Measurements from ENCODE around the gene ALDOB. TPM values are rescaled to one million over a fixed set of nuclear protein-coding genes. Genes with fewer than 3 reads are reported as not detected.

ALDOB gene
- total and polyA plus RNA-seq, 5 donors from 2014 or later: not detected

GRCh38 chr9:101432740-101433139, 2.8 kb downstream of the ALDOB start:
- H3K4me1 ChIP-seq (ENCODE audit: control insufficient read depth, insufficient read depth, low read length, poor library complexity, severe bottlenecking): no peaks in the 10 kb centered on the region
- Mint-ChIP-seq H3K9me3 (peaks cover 0 to 2% (median 0%) of the 10 kb centered on the region in 7 donors), H3K4me1 (no peaks in the 10 kb centered on the region), H3K27ac (no peak overlapping the region), H3K36me3 (no peaks in the 10 kb centered on the region), H3K27me3 (peaks cover 20% of the 10 kb centered on the region), H3K4me3 (no peak overlapping the region)
- ATAC-seq (ENCODE audit: low read depth in 2 of 2) (no peak), DNase-seq (no peak)
- H3K4me3 ChIP-seq (ENCODE audit: low read depth, low read length): no peak overlapping the region
- H3K9me3 ChIP-seq (ENCODE audit: control insufficient read depth in 2 of 2, low read length in 2 of 2): no peaks in the 10 kb centered on the region
- H3K27ac ChIP-seq (ENCODE audit: insufficient read depth, low read length, poor library complexity, severe bottlenecking): no peak overlapping the region
- H3K36me3 ChIP-seq (ENCODE audit: control insufficient read depth, insufficient read depth, low read length): no peaks in the 10 kb centered on the region
- H3K27me3 ChIP-seq (ENCODE audit: control insufficient read depth, insufficient read depth, low read length): peaks cover 3% of the 10 kb centered on the region

- no peaks in the 10 kb centered on the region for H3K9me3 ChIP-seq (ENCODE audit: control insufficient read depth in 2 of 2, low read length in 2 of 2)
- no peak overlapping the region for H3K27ac Mint-ChIP-seq
- peaks cover 20% of the 10 kb centered on the region for H3K27me3 Mint-ChIP-seq
- ATAC-seq (ENCODE audit: low read depth in 2 of 2) (no peak), DNase-seq (no peak)
- no peaks in the 10 kb centered on the region for H3K36me3 Mint-ChIP-seq
- no peak overlapping the region for H3K27ac ChIP-seq (ENCODE audit: insufficient read depth, low read length, poor library complexity, severe bottlenecking)
- no peak overlapping the region for H3K4me3 Mint-ChIP-seq
- peaks cover 3% of the 10 kb centered on the region for H3K27me3 ChIP-seq (ENCODE audit: control insufficient read depth, insufficient read depth, low read length)
- no peaks in the 10 kb centered on the region for H3K36me3 ChIP-seq (ENCODE audit: control insufficient read depth, insufficient read depth, low read length)
- peaks cover 0 to 2% (median 0%) of the 10 kb centered on the region in 7 donors for H3K9me3 Mint-ChIP-seq
- H3K4me1 ChIP-seq (ENCODE audit: control insufficient read depth, insufficient read depth, low read length, poor library complexity, severe bottlenecking): no peaks in the 10 kb centered on the region
- no peaks in the 10 kb centered on the region for H3K4me1 Mint-ChIP-seq
- no peak overlapping the region for H3K4me3 ChIP-seq (ENCODE audit: low read depth, low read length)
Observed at GRCh38 chr9:101432171-101432570, 3.4 kb downstream of the ALDOB start.

- H3K4me1 Mint-ChIP-seq: no peaks in the 10 kb centered on the region
- H3K4me3 Mint-ChIP-seq: no peak overlapping the region
- peaks cover 3% of the 10 kb centered on the region for H3K27me3 ChIP-seq (ENCODE audit: control insufficient read depth, insufficient read depth, low read length)
- H3K36me3 ChIP-seq (ENCODE audit: control insufficient read depth, insufficient read depth, low read length): no peaks in the 10 kb centered on the region
- no peak overlapping the region for H3K27ac Mint-ChIP-seq
- H3K4me3 ChIP-seq (ENCODE audit: low read depth, low read length): no peak overlapping the region
- peaks cover 8% of the 10 kb centered on the region for H3K27me3 Mint-ChIP-seq
- DNase-seq: no peak
- no peak for ATAC-seq (ENCODE audit: low read depth in 2 of 2)
- H3K9me3 Mint-ChIP-seq: no peaks in the 10 kb centered on the region
- H3K4me1 ChIP-seq (ENCODE audit: control insufficient read depth, insufficient read depth, low read length, poor library complexity, severe bottlenecking): no peaks in the 10 kb centered on the region
- no peaks in the 10 kb centered on the region for H3K9me3 ChIP-seq (ENCODE audit: control insufficient read depth in 2 of 2, low read length in 2 of 2)
- H3K27ac ChIP-seq (ENCODE audit: insufficient read depth, low read length, poor library complexity, severe bottlenecking): no peak overlapping the region
- H3K36me3 Mint-ChIP-seq: no peaks in the 10 kb centered on the region
Observed at GRCh38 chr9:101429736-101430135, 5.8 kb downstream of the ALDOB start.

- H3K4me3 Mint-ChIP-seq: no peak overlapping the region
- peaks cover 8% of the 10 kb centered on the region for H3K27me3 Mint-ChIP-seq
- no peak for ATAC-seq (ENCODE audit: low read depth in 2 of 2)
- DNase-seq: no peak
- H3K4me1 ChIP-seq (ENCODE audit: control insufficient read depth, insufficient read depth, low read length, poor library complexity, severe bottlenecking): no peaks in the 10 kb centered on the region
- no peak overlapping the region for H3K4me3 ChIP-seq (ENCODE audit: low read depth, low read length)
- H3K4me1 Mint-ChIP-seq: no peaks in the 10 kb centered on the region
- no peak overlapping the region for H3K27ac Mint-ChIP-seq
- H3K36me3 ChIP-seq (ENCODE audit: control insufficient read depth, insufficient read depth, low read length): no peaks in the 10 kb centered on the region
- no peaks in the 10 kb centered on the region for H3K27me3 ChIP-seq (ENCODE audit: control insufficient read depth, insufficient read depth, low read length)
- no peaks in the 10 kb centered on the region for H3K9me3 ChIP-seq (ENCODE audit: control insufficient read depth in 2 of 2, low read length in 2 of 2)
- peaks cover 0 to 5% (median 2%) of the 10 kb centered on the region in 7 donors for H3K9me3 Mint-ChIP-seq
- no peak overlapping the region for H3K27ac ChIP-seq (ENCODE audit: insufficient read depth, low read length, poor library complexity, severe bottlenecking)
- H3K36me3 Mint-ChIP-seq: no peaks in the 10 kb centered on the region
Observed at GRCh38 chr9:101428909-101429308, 6.7 kb downstream of the ALDOB start.

- H3K27me3 Mint-ChIP-seq: peaks cover 12% of the 10 kb centered on the region
- no peak overlapping the region for H3K27ac Mint-ChIP-seq
- no peaks in the 10 kb centered on the region for H3K9me3 ChIP-seq (ENCODE audit: control insufficient read depth in 2 of 2, low read length in 2 of 2)
- DNase-seq (no peak), ATAC-seq (ENCODE audit: low read depth in 2 of 2) (no peak)
- H3K27ac ChIP-seq (ENCODE audit: insufficient read depth, low read length, poor library complexity, severe bottlenecking): no peak overlapping the region
- no peak overlapping the region for H3K4me3 Mint-ChIP-seq
- H3K4me1 Mint-ChIP-seq: no peaks in the 10 kb centered on the region
- H3K36me3 ChIP-seq (ENCODE audit: control insufficient read depth, insufficient read depth, low read length): no peaks in the 10 kb centered on the region
- H3K9me3 Mint-ChIP-seq: peaks cover 0 to 12% (median 3%) of the 10 kb centered on the region in 7 donors
- H3K27me3 ChIP-seq (ENCODE audit: control insufficient read depth, insufficient read depth, low read length): no peaks in the 10 kb centered on the region
- H3K4me3 ChIP-seq (ENCODE audit: low read depth, low read length): no peak overlapping the region
- H3K36me3 Mint-ChIP-seq: no peaks in the 10 kb centered on the region
- H3K4me1 ChIP-seq (ENCODE audit: control insufficient read depth, insufficient read depth, low read length, poor library complexity, severe bottlenecking): no peaks in the 10 kb centered on the region
Observed at GRCh38 chr9:101427957-101428655, 7.5 kb downstream of the ALDOB start.

- no peak overlapping the region for H3K4me3 ChIP-seq (ENCODE audit: low read depth, low read length)
- no peaks in the 10 kb centered on the region for H3K4me1 ChIP-seq (ENCODE audit: control insufficient read depth, insufficient read depth, low read length, poor library complexity, severe bottlenecking)
- no peaks in the 10 kb centered on the region for H3K36me3 ChIP-seq (ENCODE audit: control insufficient read depth, insufficient read depth, low read length)
- no peak for ATAC-seq (ENCODE audit: low read depth in 2 of 2)
- no peak overlapping the region for H3K4me3 Mint-ChIP-seq
- peaks cover 12% of the 10 kb centered on the region for H3K27me3 Mint-ChIP-seq
- peaks cover 0 to 13% (median 3%) of the 10 kb centered on the region in 7 donors for H3K9me3 Mint-ChIP-seq
- no peaks in the 10 kb centered on the region for H3K4me1 Mint-ChIP-seq
- H3K27ac ChIP-seq (ENCODE audit: insufficient read depth, low read length, poor library complexity, severe bottlenecking): no peak overlapping the region
- DNase-seq: no peak
- H3K27me3 ChIP-seq (ENCODE audit: control insufficient read depth, insufficient read depth, low read length): no peaks in the 10 kb centered on the region
- peaks cover 0 to 2% of the 10 kb centered on the region in 2 experiments for H3K9me3 ChIP-seq (ENCODE audit: control insufficient read depth in 2 of 2, low read length in 2 of 2)
- no peaks in the 10 kb centered on the region for H3K36me3 Mint-ChIP-seq
- H3K27ac Mint-ChIP-seq: no peak overlapping the region
Observed at GRCh38 chr9:101427358-101427757, 8.2 kb downstream of the ALDOB start.

- no peaks in the 10 kb centered on the region for H3K4me1 Mint-ChIP-seq
- no peaks in the 10 kb centered on the region for H3K4me1 ChIP-seq (ENCODE audit: control insufficient read depth, insufficient read depth, low read length, poor library complexity, severe bottlenecking)
- H3K27ac ChIP-seq (ENCODE audit: insufficient read depth, low read length, poor library complexity, severe bottlenecking): no peak overlapping the region
- no peak overlapping the region for H3K27ac Mint-ChIP-seq
- no peak overlapping the region for H3K4me3 ChIP-seq (ENCODE audit: low read depth, low read length)
- peaks cover 19 to 22% of the 10 kb centered on the region in 2 experiments for H3K9me3 ChIP-seq (ENCODE audit: control insufficient read depth in 2 of 2, low read length in 2 of 2)
- H3K36me3 Mint-ChIP-seq: no peaks in the 10 kb centered on the region
- H3K27me3 Mint-ChIP-seq: peaks cover 4% of the 10 kb centered on the region
- DNase-seq: no peak
- H3K4me3 Mint-ChIP-seq: no peak overlapping the region
- no peaks in the 10 kb centered on the region for H3K27me3 ChIP-seq (ENCODE audit: control insufficient read depth, insufficient read depth, low read length)
- H3K9me3 Mint-ChIP-seq: peaks cover 0 to 37% (median 23%) of the 10 kb centered on the region in 7 donors
- H3K36me3 ChIP-seq (ENCODE audit: control insufficient read depth, insufficient read depth, low read length): no peaks in the 10 kb centered on the region
- no peak for ATAC-seq (ENCODE audit: low read depth in 2 of 2)
Observed at GRCh38 chr9:101421653-101422065, 13.9 kb downstream of the ALDOB start.

- peaks cover 29 to 32% of the 10 kb centered on the region in 2 experiments for H3K9me3 ChIP-seq (ENCODE audit: control insufficient read depth in 2 of 2, low read length in 2 of 2)
- H3K27ac ChIP-seq (ENCODE audit: insufficient read depth, low read length, poor library complexity, severe bottlenecking): no peak overlapping the region
- no peak overlapping the region for H3K27ac Mint-ChIP-seq
- no peaks in the 10 kb centered on the region for H3K36me3 ChIP-seq (ENCODE audit: control insufficient read depth, insufficient read depth, low read length)
- DNase-seq: no peak
- H3K27me3 Mint-ChIP-seq: peaks cover 4% of the 10 kb centered on the region
- H3K36me3 Mint-ChIP-seq: peaks cover 5% of the 10 kb centered on the region
- peaks cover 3 to 49% (median 26%) of the 10 kb centered on the region in 7 donors for H3K9me3 Mint-ChIP-seq
- no peaks in the 10 kb centered on the region for H3K4me1 ChIP-seq (ENCODE audit: control insufficient read depth, insufficient read depth, low read length, poor library complexity, severe bottlenecking)
- no peak overlapping the region for H3K4me3 Mint-ChIP-seq
- H3K27me3 ChIP-seq (ENCODE audit: control insufficient read depth, insufficient read depth, low read length): no peaks in the 10 kb centered on the region
- H3K4me1 Mint-ChIP-seq: no peaks in the 10 kb centered on the region
- H3K4me3 ChIP-seq (ENCODE audit: low read depth, low read length): no peak overlapping the region
- ATAC-seq (ENCODE audit: low read depth in 2 of 2): no peak
Observed at GRCh38 chr9:101419863-101420262, 15.7 kb downstream of the ALDOB start.

Data from CD4-positive, CD25-positive, alpha-beta regulatory T cell (primary cell).